HCT116 (cell line): Measurements from ENCODE around the gene IRGQ. TPM values are rescaled to one million over a fixed set of nuclear protein-coding genes. Genes with fewer than 3 reads are reported as not detected.

Experiments
- ATAC-seq: fragments of 200-7000 bp; cut with Tn5 transposase; 2 replicates; pipeline ENCODE4 v1.9.1; 2020; ENCODE audit warnings: mild to moderate bottlenecking, moderate library complexity
- BruUV-seq: library from RNA; stranded (reverse); fragments of 400-500 nt; replicated peaks from 2 replicates; lab custom pipeline; 2021; lab: Mats Ljungman, UMichigan
- CTCF ChIA-PET: fragments of 300-600 bp; sonication (Branson Sonifier 250); formaldehyde crosslinking; loops from one replicate; lab custom pipeline; 2021; ENCODE audit warnings: antibody characterized with exemption; lab: Charles Lee
- POLR2A ChIA-PET: fragments of 300-600, 350-600 bp; sonication (Branson Sonifier 250); formaldehyde crosslinking; loops from one replicate; lab custom pipeline; 2021; ENCODE audit warnings: antibody characterized with exemption; lab: Charles Lee
- RAD21 ChIA-PET, 2 experiments: fragments of 300-600 bp; sonication (Branson Sonifier 250); formaldehyde crosslinking; loops; one replicate each; lab custom pipeline; 2023; ENCODE audit warnings: low total read pairs in 2 of 2; ENCODE audit not compliant: uncharacterized antibody in 2 of 2, unreplicated experiment in 2 of 2, low non-redundant PET in 1 of 2; lab: Charles Lee
- DNase-seq: peaks from one replicate; pipeline ENCODE4 v3.0.0-alpha.2; 2010; ENCODE audit warnings: low read depth, low spot score
- H2AFZ ChIP-seq: fragments of 200-600 bp; shearing (Covaris generic), sonication (generic); 2 replicates; pipeline ENCODE4 v1.6.1; 2017; ENCODE audit warnings: low read depth, mixed run types, mixed read lengths, antibody characterized with exemption, low read length; ENCODE audit not compliant: poor library complexity, severe bottlenecking
- H3K27ac ChIP-seq: 2 replicates; pipeline ENCODE4 v1.5.1; 2012; ENCODE audit warnings: low read depth, low read length
- H3K27me3 ChIP-seq: fragments of 200-600 bp; sonication (generic); 2 replicates; pipeline ENCODE4 v1.6.1; 2016; ENCODE audit warnings: mixed run types, low read length, mixed read lengths; ENCODE audit not compliant: insufficient read depth
- H3K36me3 ChIP-seq, 2 experiments: fragments of 200-500 bp in 1 of 2; fragments of 200-600 bp in 1 of 2; sonication (Bioruptor generic) in 1 of 2; sonication (generic) in 1 of 2; 2 replicates each; pipeline versions ENCODE4 v1.5.1 to v1.6.1; 2014 to 2016; ENCODE audit warnings: low read length in 2 of 2, inconsistent platforms in 1 of 2, mixed read lengths in 1 of 2, mixed run types in 1 of 2; ENCODE audit not compliant: insufficient read depth in 2 of 2, control insufficient read depth in 1 of 2
- H3K4me1 ChIP-seq, 2 experiments: fragments of 200-600 bp in 1 of 2; sonication (generic) in 1 of 2; 2 replicates each; pipeline versions ENCODE4 v1.5.1 to v1.6.1; 2012 to 2017; ENCODE audit warnings: low read length in 2 of 2, inconsistent platforms in 1 of 2, mild to moderate bottlenecking in 1 of 2, mixed read lengths in 1 of 2, mixed run types in 1 of 2, moderate library complexity in 1 of 2; ENCODE audit not compliant: insufficient read depth in 2 of 2, control insufficient read depth in 1 of 2
- H3K4me2 ChIP-seq: fragments of 200-600 bp; sonication (generic); 2 replicates; pipeline ENCODE4 v1.6.1; 2017; ENCODE audit warnings: mixed run types, low read length, mixed read lengths
- H3K4me3 ChIP-seq, 2 experiments: fragments of 200-600 bp in 1 of 2; sonication (generic) in 1 of 2; replicated peaks in 1 of 2; 2 replicates each; pipeline ENCODE4 v1.5.1; 2011 to 2016; ENCODE audit warnings: low read length in 2 of 2, control low read depth in 1 of 2, low read depth in 1 of 2, mild to moderate bottlenecking in 1 of 2, mixed read lengths in 1 of 2, mixed run types in 1 of 2
- H3K79me2 ChIP-seq: fragments of 200-600 bp; sonication (generic); 2 replicates; pipeline ENCODE4 v1.6.1; 2017; ENCODE audit warnings: mild to moderate bottlenecking, mixed run types, low read length, moderate library complexity, mixed read lengths; ENCODE audit not compliant: insufficient read depth
- H3K9ac ChIP-seq: fragments of 200-600 bp; sonication (generic); 2 replicates; pipeline ENCODE4 v1.6.1; 2016; ENCODE audit warnings: low read length, mixed read lengths
- H3K9me2 ChIP-seq: fragments of 200-600 bp; sonication (generic), shearing (Covaris generic); 2 replicates; pipeline ENCODE4 v1.6.1; 2017; ENCODE audit warnings: mixed run types, mild to moderate bottlenecking, moderate library complexity; ENCODE audit not compliant: insufficient read depth
- H3K9me3 ChIP-seq, 2 experiments: fragments of 200-500 bp in 1 of 2; fragments of 200-600 bp in 1 of 2; sonication (Bioruptor generic) in 1 of 2; sonication (generic) in 1 of 2; 2 replicates each; pipeline ENCODE4 v1.6.1; 2014 to 2017; ENCODE audit warnings: low read length in 2 of 2, mixed read lengths in 2 of 2, inconsistent platforms in 1 of 2, low read depth in 1 of 2, mild to moderate bottlenecking in 1 of 2, mixed run types in 1 of 2, moderate library complexity in 1 of 2; ENCODE audit not compliant: control insufficient read depth in 1 of 2, insufficient read depth in 1 of 2
- H4K20me1 ChIP-seq: fragments of 200-600 bp; sonication (generic), shearing (Covaris generic); 2 replicates; pipeline ENCODE4 v1.6.1; 2017; ENCODE audit warnings: mixed run types, mild to moderate bottlenecking, moderate library complexity; ENCODE audit not compliant: insufficient read depth
- CBX3 ChIP-seq: IDR thresholded peaks from 2 replicates; pipeline ENCODE4 v1.6.1; 2012; ENCODE audit warnings: low read depth
- CEBPB ChIP-seq: IDR thresholded peaks from 2 replicates; pipeline ENCODE4 v1.6.1; 2012; ENCODE audit warnings: low read depth
- FOSL1 ChIP-seq: IDR thresholded peaks from 2 replicates; pipeline ENCODE4 v1.6.1; 2012; ENCODE audit warnings: low read depth
- POLR2AphosphoS5 ChIP-seq: IDR thresholded peaks from 2 replicates; pipeline ENCODE4 v1.6.1; 2011; ENCODE audit warnings: mild to moderate bottlenecking, low read depth, low read length, moderate library complexity
- RAD21 ChIP-seq: IDR thresholded peaks from 2 replicates; pipeline ENCODE4 v1.6.1; 2012; ENCODE audit warnings: low read depth, mild to moderate bottlenecking
- SIN3A ChIP-seq: IDR thresholded peaks from 2 replicates; pipeline ENCODE4 v1.6.1; 2012; ENCODE audit warnings: low read depth
- SRF ChIP-seq: IDR thresholded peaks from 2 replicates; pipeline ENCODE4 v1.6.1; 2012; ENCODE audit warnings: low read depth
- intact Hi-C: fragments of 100-400 bp; cut with micrococcal nuclease; formaldehyde crosslinking; loops from 2 replicates; pipeline ENCODE4 v1.10.0; 2022
- total RNA-seq: library from RNA; stranded (reverse); gene quantifications from one replicate; pipeline ENCODE4 v1.2.1, GENCODE V29; 2021; ENCODE audit not compliant: unreplicated experiment
- TF ChIP-seq, protein P1 (sequence below), 3 experiments: fragments of 200-600 bp in 1 of 3; sonication (generic) in 1 of 3; IDR thresholded peaks in 2 of 3; conservative IDR thresholded peaks in 1 of 3; 2 replicates each; pipeline ENCODE4 v1.5.1; 2012 to 2017; ENCODE audit warnings: low read depth in 2 of 3, low read length in 2 of 3, antibody characterized with exemption in 1 of 3, borderline replicate concordance in 1 of 3, control low read depth in 1 of 3, mild to moderate bottlenecking in 1 of 3, mixed read lengths in 1 of 3, mixed run types in 1 of 3, moderate library complexity in 1 of 3; ENCODE audit not compliant: insufficient read depth in 1 of 3

The IRGQ gene
- total RNA-seq, 1 experiment from 2014 or later = 14.6 TPM

- Histone ChIP-seq H3K36me3 (no peaks in the 10 kb centered on the region), H3K79me2 (no peaks in the 10 kb centered on the region), H3K9me2 (no peaks in the 10 kb centered on the region), H3K4me2 (no peak overlapping the region), H4K20me1 (no peaks in the 10 kb centered on the region), H3K4me3 (no peak overlapping the region)
- intact Hi-C loops = no loop called here
- RAD21 ChIA-PET = no interaction called here
- DNase-seq = no peak
- TF ChIP-seq RAD21 (no peak), SRF (no peak), SIN3A (no peak), FOSL1 (no peak), CBX3 (no peak)
- TF ChIP-seq, protein P1, sequence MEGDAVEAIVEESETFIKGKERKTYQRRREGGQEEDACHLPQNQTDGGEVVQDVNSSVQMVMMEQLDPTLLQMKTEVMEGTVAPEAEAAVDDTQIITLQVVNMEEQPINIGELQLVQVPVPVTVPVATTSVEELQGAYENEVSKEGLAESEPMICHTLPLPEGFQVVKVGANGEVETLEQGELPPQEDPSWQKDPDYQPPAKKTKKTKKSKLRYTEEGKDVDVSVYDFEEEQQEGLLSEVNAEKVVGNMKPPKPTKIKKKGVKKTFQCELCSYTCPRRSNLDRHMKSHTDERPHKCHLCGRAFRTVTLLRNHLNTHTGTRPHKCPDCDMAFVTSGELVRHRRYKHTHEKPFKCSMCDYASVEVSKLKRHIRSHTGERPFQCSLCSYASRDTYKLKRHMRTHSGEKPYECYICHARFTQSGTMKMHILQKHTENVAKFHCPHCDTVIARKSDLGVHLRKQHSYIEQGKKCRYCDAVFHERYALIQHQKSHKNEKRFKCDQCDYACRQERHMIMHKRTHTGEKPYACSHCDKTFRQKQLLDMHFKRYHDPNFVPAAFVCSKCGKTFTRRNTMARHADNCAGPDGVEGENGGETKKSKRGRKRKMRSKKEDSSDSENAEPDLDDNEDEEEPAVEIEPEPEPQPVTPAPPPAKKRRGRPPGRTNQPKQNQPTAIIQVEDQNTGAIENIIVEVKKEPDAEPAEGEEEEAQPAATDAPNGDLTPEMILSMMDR (IDR thresholded peaks at IDR 0.05 in 2 of 3, conservative IDR thresholded peaks at IDR 0.05 in 1 of 3; ENCODE audit: borderline replicate concordance in 1 of 3, insufficient read depth in 1 of 3, low read depth in 2 of 3, low read length in 2 of 3) = no peak
- TF ChIP-seq, all 23 proteins: peak for 0
- no peaks in the 10 kb centered on the region for H3K27me3 ChIP-seq
- H3K9ac ChIP-seq = no peak overlapping the region
- H2AFZ ChIP-seq = no peak overlapping the region
- no peaks in the 10 kb centered on the region for H3K9me3 ChIP-seq
- H3K4me1 ChIP-seq = peaks cover 12 to 17% of the 10 kb centered on the region in 2 experiments
- H3K27ac ChIP-seq = no peak overlapping the region
- CTCF ChIA-PET = interaction anchor here (1.4 to 1.5 kb wide), 2 partner anchors 30 to 42 kb away, joined by 4 read pairs; partner anchors contain the start of genes IRGQ and ZNF576
- no TSS peak for BruUV-seq
- POLR2A ChIA-PET = interaction anchor here (1.1 kb wide), 1 partner anchor 93 kb away, joined by 3 read pairs; the partner anchor contains the start of gene ZNF575
- peak; percentile 31; the same call in 1 of the 2 replicates for ATAC-seq
Measured at GRCh38 chr19:43625918-43626579, 30.1 kb upstream of the IRGQ start.

DNA sequence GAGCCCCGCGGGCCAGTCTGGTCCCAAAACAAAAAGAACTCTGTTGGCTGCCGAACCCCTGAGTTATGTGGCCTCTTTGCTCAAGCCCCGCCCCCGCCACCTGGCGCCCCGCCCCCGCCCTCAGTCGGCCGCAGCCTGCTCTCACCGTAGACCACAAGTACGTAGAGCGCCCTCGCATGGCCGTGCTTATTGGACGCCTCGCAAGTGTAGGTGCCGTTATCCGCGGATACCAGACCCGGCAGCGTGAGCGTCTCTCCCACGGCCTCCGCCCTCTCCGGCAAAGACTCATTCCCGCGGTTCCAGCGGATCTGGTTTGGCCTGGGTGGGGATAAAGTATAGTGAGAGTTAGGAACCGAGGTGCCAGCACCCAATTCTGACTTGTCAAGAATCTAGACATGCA lies 29.0 kb upstream of the IRGQ start:
- BruUV-seq = no TSS peak
- H3K9me2 ChIP-seq = no peaks in the 10 kb centered on the region
- intact Hi-C loops = no loop called here
- no peak overlapping the region for H3K27ac ChIP-seq
- peak overlapping the region; percentile 32 for H3K4me2 ChIP-seq
- DNase-seq = peak; percentile 72
- ATAC-seq = peak; percentile 91
- no peaks in the 10 kb centered on the region for H4K20me1 ChIP-seq
- no peaks in the 10 kb centered on the region for H3K9me3 ChIP-seq
- ChIA-PET RAD21 (interaction anchor here in 1 of 2 experiments (0.6 kb wide), 1 partner anchor 11 kb away, joined by 3 read pairs; no protein-coding TSS in a partner anchor), CTCF (no interaction called here), POLR2A (no interaction called here)
- H2AFZ ChIP-seq = no peak overlapping the region
- H3K27me3 ChIP-seq = no peaks in the 10 kb centered on the region
- no peak overlapping the region for H3K4me3 ChIP-seq
- TF ChIP-seq POLR2AphosphoS5 (0 out of 2 replicates have a peak, but pooled peaks have one; percentile 15), SIN3A (peak; percentile 53), CEBPB (no peak)
- TF ChIP-seq, protein P1 (IDR thresholded peaks at IDR 0.05 in 2 of 3, conservative IDR thresholded peaks at IDR 0.05 in 1 of 3; ENCODE audit: borderline replicate concordance in 1 of 3, insufficient read depth in 1 of 3, low read depth in 2 of 3, low read length in 2 of 3) = peak in 2 of 3 experiments; percentile 51 to 57; a peak in 4 of 6 replicates
- peaks cover 19 to 25% of the 10 kb centered on the region in 2 experiments for H3K4me1 ChIP-seq
- no peaks in the 10 kb centered on the region for H3K36me3 ChIP-seq
- H3K9ac ChIP-seq = no peak overlapping the region
- H3K79me2 ChIP-seq = peaks cover 4% of the 10 kb centered on the region; the same call in 1 of the 2 replicates
